ENCODE measurements around the gene MYO3B. TPM values are rescaled to one million over a fixed set of nuclear protein-coding genes. Genes with fewer than 3 reads are reported as not detected.

Gene MYO3B
- polyA plus RNA-seq, 2 of the 4 experiments (the other 2 are of a cell fraction) = 0.01 TPM; not detected in 1

- Histone ChIP-seq H3K9me3 (peaks cover 4% of the 10 kb centered on the region; the same call in 1 of the 3 replicates), H3K4me2 (no peak overlapping the region), H3K4me1 (no peaks in the 10 kb centered on the region), H3K4me3 (no peak overlapping the region), H3K27ac (no peak overlapping the region)
- FAIRE-seq (no peak), ATAC-seq (no peak), DNase-seq (ENCODE audit: low read depth in 1 of 2, low spot score in 1 of 2) (no peak)
- WGBS (ENCODE audit: missing lambda C conversion rate) = 35% methylated on average over 3 of the region's 3 CpGs
- POLR2A ChIA-PET = no interaction called here
- CTCF ChIA-PET = no interaction called here
- TF ChIP-seq MAFK (IDR thresholded peaks at IDR 0.05; ENCODE audit: partially characterized antibody) = no peak
- no peak for TF ChIP-seq ATOH8 (CRISPR knock-in tag; IDR thresholded peaks at IDR 0.05; ENCODE audit: low read depth)
- no peak for TF ChIP-seq POLR2AphosphoS2 (conservative IDR thresholded peaks at IDR 0.05; ENCODE audit: low read length)
- TF ChIP-seq SREBF2 (IDR thresholded peaks at IDR 0.05) = no peak
- no peak for TF ChIP-seq HEYL (CRISPR knock-in tag; IDR thresholded peaks at IDR 0.05)
- no peak for TF ChIP-seq NPAS2 (CRISPR knock-in tag; IDR thresholded peaks at IDR 0.05; ENCODE audit: borderline replicate concordance)
- TF ChIP-seq NR3C1 (IDR thresholded peaks at IDR 0.05) = no peak
- no peak for TF ChIP-seq MAX (IDR thresholded peaks at IDR 0.05)
- no peak for TF ChIP-seq KDM5A (IDR thresholded peaks at IDR 0.05)
- no peak for TF ChIP-seq RARB (CRISPR knock-in tag; IDR thresholded peaks at IDR 0.05)
- no peak for TF ChIP-seq TP53 (CRISPR knock-in tag; IDR thresholded peaks at IDR 0.05)
- TF ChIP-seq HMGXB4 (CRISPR knock-in tag; IDR thresholded peaks at IDR 0.05; ENCODE audit: borderline replicate concordance) = no peak
- TF ChIP-seq FOSB (CRISPR knock-in tag; IDR thresholded peaks at IDR 0.05) = no peak
- no peak for TF ChIP-seq TFCP2L1 (CRISPR knock-in tag; IDR thresholded peaks at IDR 0.05)
- no peak for TF ChIP-seq RAD21 (conservative IDR thresholded peaks at IDR 0.05 in 1 of 2, IDR thresholded peaks at IDR 0.05 in 1 of 2)
- TF ChIP-seq EHMT2 (IDR thresholded peaks at IDR 0.05; ENCODE audit: low read depth) = no peak
- TF ChIP-seq ZC3H11A (IDR thresholded peaks at IDR 0.05) = no peak
- TF ChIP-seq POLR2A (IDR thresholded peaks at IDR 0.05; ENCODE audit: low read length) = no peak
- TF ChIP-seq CBX8 (IDR thresholded peaks at IDR 0.05) = no peak
Observed at GRCh38 chr2:170320948-170321347, 143.0 kb downstream of the MYO3B start.

GRCh38 chr2:170321526-170321925 lies 143.6 kb downstream of the MYO3B start:
- no peak overlapping the region for H3K27ac ChIP-seq
- WGBS (ENCODE audit: missing lambda C conversion rate) = 60% methylated on average over 3 of the region's 3 CpGs
- no peak for ATAC-seq
- H3K4me1 ChIP-seq = no peaks in the 10 kb centered on the region
- FAIRE-seq = no peak
- CTCF ChIA-PET = no interaction called here
- H3K4me2 ChIP-seq = no peak overlapping the region
- no peak for DNase-seq (ENCODE audit: low read depth in 1 of 2, low spot score in 1 of 2)
- no peak for TF ChIP-seq NR3C1 (IDR thresholded peaks at IDR 0.05)
- TF ChIP-seq PBX3 (IDR thresholded peaks at IDR 0.05) = no peak
- no peak for TF ChIP-seq POLR2AphosphoS2 (conservative IDR thresholded peaks at IDR 0.05; ENCODE audit: low read length)
- TF ChIP-seq JUN (IDR thresholded peaks at IDR 0.05) = no peak
- no peak for TF ChIP-seq RARB (CRISPR knock-in tag; IDR thresholded peaks at IDR 0.05)
- TF ChIP-seq ATOH8 (CRISPR knock-in tag; IDR thresholded peaks at IDR 0.05; ENCODE audit: low read depth) = no peak
- no peak for TF ChIP-seq FOSB (CRISPR knock-in tag; IDR thresholded peaks at IDR 0.05)
- no peak for TF ChIP-seq NPAS2 (CRISPR knock-in tag; IDR thresholded peaks at IDR 0.05; ENCODE audit: borderline replicate concordance)
- TF ChIP-seq MAX (IDR thresholded peaks at IDR 0.05) = no peak
- TF ChIP-seq HMGXB4 (CRISPR knock-in tag; IDR thresholded peaks at IDR 0.05; ENCODE audit: borderline replicate concordance) = no peak
- no peak for TF ChIP-seq MAZ (IDR thresholded peaks at IDR 0.05; ENCODE audit: borderline replicate concordance, low read depth, low read length)
- no peak for TF ChIP-seq FOXS1 (CRISPR knock-in tag; IDR thresholded peaks at IDR 0.05)
- no peak for TF ChIP-seq RAD21 (conservative IDR thresholded peaks at IDR 0.05 in 1 of 2, IDR thresholded peaks at IDR 0.05 in 1 of 2)
- TF ChIP-seq MYC (IDR thresholded peaks at IDR 0.05; ENCODE audit: borderline replicate concordance, low read length) = no peak
- TF ChIP-seq CTCF (IDR thresholded peaks at IDR 0.05) = no peak
- no peak for TF ChIP-seq HEYL (CRISPR knock-in tag; IDR thresholded peaks at IDR 0.05)
- no peak for TF ChIP-seq EHMT2 (IDR thresholded peaks at IDR 0.05; ENCODE audit: low read depth)
- TF ChIP-seq HOXA7 (CRISPR knock-in tag; IDR thresholded peaks at IDR 0.05) = no peak
- no peak overlapping the region for H3K4me3 ChIP-seq
- H3K9me3 ChIP-seq = peaks cover 4% of the 10 kb centered on the region; the same call in 1 of the 3 replicates
- POLR2A ChIA-PET = no interaction called here
